Measurements from ENCODE around the gene PLB1.

Gene PLB1

DNA sequence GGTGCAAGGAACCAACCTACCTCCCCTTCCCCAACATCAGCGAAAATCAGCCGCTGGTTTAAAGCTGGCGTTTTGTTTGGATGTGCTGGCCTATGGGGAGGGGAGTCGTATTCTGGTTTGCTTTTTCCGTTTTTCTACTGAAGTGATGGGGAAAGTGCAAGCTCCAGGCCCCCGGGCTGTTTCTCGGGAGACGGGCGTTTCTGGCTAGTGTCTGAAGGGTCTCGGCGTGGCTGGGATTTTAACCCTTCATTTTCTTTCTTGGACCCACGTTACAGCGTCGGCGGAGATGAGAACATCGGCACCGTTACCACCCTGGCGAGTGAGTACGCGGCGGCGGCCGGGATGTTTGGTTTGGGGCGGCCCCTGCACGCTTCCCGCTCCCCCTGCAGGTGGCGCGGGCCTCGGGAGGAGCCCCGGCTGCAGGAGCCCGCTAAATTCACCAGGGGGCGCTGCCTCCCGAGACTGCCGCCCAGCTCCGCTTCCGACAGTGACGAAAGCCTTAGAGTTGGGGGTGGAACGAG is 70.7 kb downstream of the PLB1 start:
- DNase-seq (ENCODE audit: low read depth), result peak; percentile 38
- peak; percentile 95 for TF ChIP-seq CTCF (IDR thresholded peaks at IDR 0.05; ENCODE audit: low read depth, low read length, missing control alignments)
- H3K4me3 ChIP-seq (ENCODE audit: low read depth, low read length), result peak overlapping the region; percentile 52

- no peak for TF ChIP-seq CTCF (IDR thresholded peaks at IDR 0.05; ENCODE audit: low read depth, low read length, missing control alignments)
- no peak for DNase-seq (ENCODE audit: low read depth)
- peak overlapping the region; percentile 46 for H3K4me3 ChIP-seq (ENCODE audit: low read depth, low read length)
Observed at GRCh38 chr2:28567061-28567471, 71.2 kb downstream of the PLB1 start.

DNA sequence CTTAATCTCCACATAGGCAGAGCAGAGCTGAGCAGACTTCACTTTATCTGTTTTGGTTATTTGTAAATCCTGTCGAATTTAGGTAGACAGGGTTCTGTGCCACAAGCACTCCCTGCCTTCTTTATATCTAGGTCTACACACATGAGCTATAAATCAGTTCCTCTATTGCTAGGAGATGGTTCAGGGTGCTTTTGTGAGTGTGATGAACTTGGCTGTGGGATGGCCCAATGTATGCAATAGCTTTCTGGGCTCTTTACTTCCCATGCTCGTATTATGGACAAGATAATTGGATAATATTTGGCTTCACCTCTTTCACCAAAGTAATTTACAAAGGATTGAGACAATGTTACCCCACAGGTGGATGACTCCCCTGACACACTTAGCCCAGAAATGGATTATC is 72.2 kb downstream of the PLB1 start:
- no peak for TF ChIP-seq CTCF (IDR thresholded peaks at IDR 0.05; ENCODE audit: low read depth, low read length, missing control alignments)
- no peak overlapping the region for H3K4me3 ChIP-seq (ENCODE audit: low read depth, low read length)
- no peak for DNase-seq (ENCODE audit: low read depth)

GRCh38 chr2:28568533-28568932 is 72.7 kb downstream of the PLB1 start:
- TF ChIP-seq CTCF (IDR thresholded peaks at IDR 0.05; ENCODE audit: low read depth, low read length, missing control alignments), result no peak
- no peak overlapping the region for H3K4me3 ChIP-seq (ENCODE audit: low read depth, low read length)
- no peak for DNase-seq (ENCODE audit: low read depth)

DNA sequence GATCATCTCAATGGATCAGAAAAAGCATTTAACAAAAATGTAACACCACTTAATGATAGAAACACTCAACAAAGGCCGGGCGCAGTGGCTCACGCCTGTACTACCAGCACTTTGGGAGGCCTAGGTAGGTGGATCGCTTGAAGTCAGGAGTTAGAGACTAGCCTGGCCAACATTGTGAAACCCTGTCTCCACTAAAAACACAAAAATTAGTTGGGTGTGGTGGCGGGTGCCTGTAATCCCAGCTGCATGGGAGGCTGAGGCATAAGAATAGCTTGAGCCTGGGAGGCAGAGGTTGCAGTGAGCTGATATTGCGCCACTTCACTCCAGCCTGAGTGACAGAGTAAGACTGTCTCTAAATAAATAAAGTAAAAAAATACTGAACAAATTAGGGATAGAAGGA is 74.6 kb downstream of the PLB1 start:
- H3K4me3 ChIP-seq (ENCODE audit: low read depth, low read length), result no peak overlapping the region
- no peak for DNase-seq (ENCODE audit: low read depth)
- no peak for TF ChIP-seq CTCF (IDR thresholded peaks at IDR 0.05; ENCODE audit: low read depth, low read length, missing control alignments)

DNA sequence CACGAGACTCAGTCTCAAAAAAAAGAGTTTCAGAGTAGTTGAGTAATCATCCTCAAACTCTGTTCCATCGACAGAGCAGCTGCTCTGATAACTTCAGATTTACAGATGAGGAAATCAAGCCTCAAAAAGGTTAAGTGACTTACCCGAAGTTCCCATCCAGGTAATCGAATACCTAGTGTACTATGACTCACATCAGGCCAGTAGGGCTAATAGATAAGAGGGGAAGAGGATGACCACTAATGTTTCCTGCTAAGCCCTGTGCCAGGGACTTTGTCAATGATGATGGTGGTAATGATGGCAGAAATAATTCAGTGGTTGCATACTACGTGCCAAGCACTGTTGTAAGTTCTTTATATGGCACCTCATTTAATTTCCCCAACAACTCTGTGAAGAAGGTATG is 80.9 kb downstream of the PLB1 start:
- DNase-seq (ENCODE audit: low read depth), result no peak
- no peak overlapping the region for H3K4me3 ChIP-seq (ENCODE audit: low read depth, low read length)
- TF ChIP-seq CTCF (IDR thresholded peaks at IDR 0.05; ENCODE audit: low read depth, low read length, missing control alignments), result no peak
